ENCODE results near the gene TENT5C.

The TENT5C gene

DNA sequence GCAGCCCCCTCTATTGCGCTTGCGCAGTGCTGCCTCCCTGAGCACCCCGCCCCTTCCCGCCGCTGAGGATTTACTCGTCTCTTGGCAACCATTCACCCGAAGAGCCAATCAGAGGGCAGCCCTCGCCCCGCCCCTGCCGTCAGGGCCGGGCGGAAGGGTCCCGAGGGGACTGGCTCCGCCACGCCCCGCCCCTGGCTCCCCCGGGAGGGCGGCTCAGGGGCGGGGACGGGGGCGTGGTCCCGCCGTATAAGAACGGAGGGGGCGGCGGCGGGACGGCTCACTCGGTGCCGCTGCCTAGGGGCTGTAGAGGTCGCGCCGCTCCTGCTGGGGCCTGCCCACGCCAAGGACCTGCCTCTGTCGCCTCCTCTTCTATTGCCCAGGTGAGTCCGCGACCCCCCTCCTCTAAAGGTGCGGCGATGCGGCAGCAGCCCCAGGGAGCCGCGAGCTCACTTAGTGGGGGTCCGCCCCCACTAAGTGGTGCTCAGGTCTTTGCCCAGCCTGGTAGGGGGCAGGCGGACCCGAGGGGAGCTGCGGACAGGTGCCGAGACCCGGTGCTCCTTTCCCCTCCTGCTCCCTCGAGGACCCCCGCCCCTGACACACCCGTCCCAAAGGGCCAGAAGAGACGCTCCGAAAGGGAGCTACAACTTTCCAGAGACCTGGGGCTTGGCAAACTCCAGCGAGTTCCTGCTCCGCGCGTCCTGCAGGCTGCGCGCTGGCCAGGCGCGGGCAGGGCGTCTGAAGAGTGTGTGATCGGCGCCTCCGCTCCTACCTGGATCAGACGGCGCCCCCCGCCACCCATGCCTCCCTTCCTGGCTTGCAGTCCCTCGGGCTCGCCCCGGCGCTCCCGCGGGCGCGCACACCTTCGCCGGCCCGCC, at the start of gene TENT5C:
TSS of gene TENT5C (plus strand) at position 275 of the 875 bp plus-strand sequence. CDS start 16,821 bp downstream, outside the sequence.
- DNase-seq: peak; percentile 99

DNA sequence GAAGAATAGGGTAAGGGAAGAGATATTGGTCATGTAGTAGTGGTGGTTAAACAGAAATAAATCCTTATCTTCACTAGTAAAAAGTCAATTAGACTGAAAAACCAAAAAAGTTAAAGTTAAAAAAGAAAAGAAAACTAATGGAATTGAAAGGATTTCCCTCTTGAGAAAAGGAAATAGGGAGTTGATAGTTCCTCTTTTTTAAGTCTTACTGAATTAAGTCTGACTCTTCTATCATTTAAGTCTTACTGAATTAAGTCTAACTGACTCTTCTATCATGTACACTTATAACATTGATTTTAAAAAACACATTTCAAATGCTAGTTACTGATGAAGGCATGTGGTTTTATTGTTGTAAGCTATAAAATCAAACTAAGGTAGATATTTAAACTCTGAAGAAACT, 49.5 kb upstream of the TENT5C start:
- DNase-seq: no peak

DNA sequence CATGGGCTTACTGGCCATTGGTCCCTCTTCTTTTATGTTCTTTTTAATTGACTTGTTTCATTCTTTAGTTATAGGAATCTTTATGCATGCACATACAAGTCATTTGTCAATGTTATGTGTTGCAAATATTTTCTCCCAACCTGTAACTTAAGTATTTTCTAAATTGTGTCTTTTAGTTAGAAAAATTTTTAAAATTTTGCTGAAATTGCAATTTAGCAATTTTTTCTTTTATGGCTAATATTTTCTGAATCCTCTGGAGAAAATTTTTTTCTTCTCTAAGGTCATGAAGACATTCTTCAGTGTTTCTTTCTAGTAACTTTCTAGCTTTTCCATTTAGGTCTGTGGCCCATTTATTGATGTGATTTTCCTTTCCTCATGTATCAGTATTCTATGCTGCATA, 48.9 kb upstream of the TENT5C start:
- no peak for DNase-seq

DNA sequence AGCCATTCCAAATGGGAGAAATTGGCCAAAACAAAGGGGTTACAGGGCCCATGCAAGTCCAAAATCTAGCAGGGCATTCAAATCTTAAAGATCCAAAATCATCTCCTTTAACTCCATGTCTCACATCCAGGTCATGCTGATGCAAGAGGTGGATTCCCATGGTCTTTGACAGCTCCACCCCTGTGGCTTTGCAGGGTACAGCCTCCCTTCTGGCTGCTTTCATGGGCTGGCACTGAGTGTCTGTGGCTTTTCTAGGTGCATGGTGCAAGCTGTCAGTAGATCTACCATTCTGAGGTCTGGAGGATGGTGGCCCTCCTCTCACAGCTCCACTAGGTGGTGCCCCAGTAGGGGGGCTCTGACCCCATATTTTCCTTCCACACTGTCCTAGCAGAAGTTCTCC, 47.4 kb upstream of the TENT5C start:
- peak; percentile 9 for DNase-seq

DNA sequence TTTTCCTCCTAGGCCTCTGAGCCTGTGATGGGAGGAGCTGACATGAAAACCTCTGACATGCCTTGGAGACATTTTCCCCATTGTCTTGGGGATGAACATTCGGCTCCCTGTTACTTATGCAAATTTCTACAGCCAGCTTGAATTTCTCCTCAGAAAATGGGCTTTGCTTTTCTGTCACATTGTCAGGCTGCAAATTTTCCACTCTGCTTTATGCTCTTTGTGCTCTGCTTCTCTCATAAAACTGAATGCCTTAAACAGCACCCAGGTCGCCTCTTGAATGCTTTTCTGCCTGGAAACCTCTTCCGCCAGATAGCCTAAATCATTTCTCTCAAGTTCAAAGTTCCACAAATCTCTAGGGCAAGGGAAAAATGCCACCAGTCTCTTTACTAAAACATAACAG, 46.7 kb upstream of the TENT5C start:
- no peak for DNase-seq

DNA sequence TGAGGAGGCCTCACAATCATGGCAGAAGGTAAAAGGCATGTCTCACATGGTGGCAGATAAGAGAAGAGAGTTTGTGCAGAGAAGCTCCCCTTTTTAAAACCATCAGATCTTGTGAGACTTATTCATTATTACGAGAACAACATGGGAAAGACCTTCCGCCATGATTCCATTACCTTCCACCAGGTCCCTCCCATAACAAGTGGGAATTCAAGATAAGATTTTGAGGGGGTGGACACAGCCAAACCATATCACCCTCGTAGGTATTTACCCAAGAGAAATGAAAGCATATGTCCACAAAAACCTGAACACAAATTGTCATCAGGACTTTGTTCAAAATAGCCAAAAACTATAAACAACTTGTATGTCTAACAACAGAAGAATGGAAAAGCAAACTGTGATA, 45.9 kb upstream of the TENT5C start:
- DNase-seq: no peak

DNA sequence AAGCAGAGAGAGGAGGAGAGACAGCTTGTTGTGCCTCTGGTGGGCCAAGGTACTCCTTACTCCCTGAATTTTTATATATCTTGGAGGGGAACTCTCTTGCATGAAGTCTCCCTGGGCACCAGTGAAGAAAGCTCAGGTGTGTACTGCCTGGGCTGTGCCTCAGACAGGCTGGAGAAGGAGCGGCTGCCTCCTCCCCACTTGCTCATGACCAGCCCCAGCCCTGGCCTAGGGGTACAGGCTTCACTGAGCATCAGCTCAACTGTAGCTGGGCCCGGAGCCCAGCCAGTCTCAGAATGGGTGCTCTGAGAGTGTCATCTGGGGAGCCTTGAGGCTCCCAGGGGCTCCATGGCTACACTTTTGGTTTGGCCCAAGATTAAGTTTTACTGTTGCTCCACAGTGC, 44.8 kb upstream of the TENT5C start:
- no peak for DNase-seq

DNA sequence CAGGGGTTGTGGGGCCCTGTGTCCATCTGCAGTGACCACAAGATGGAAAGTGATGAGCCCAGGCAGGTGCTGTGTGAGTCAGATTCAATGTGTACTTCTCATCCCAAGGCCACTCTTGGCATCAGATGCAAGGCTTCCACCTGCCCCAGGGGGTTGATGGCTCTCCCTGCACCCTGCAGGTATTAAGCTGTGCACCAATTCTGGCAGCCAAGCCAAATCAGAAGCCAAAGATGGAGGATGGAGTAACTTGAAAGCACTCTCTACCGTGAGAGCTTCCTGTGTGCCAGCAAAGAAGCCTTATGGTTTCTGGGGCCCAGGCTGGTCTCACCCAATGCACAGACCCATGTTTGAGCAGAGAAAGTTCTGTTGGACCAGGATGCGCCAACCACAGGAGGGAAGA, 44.3 kb upstream of the TENT5C start:
- no peak for DNase-seq

DNA sequence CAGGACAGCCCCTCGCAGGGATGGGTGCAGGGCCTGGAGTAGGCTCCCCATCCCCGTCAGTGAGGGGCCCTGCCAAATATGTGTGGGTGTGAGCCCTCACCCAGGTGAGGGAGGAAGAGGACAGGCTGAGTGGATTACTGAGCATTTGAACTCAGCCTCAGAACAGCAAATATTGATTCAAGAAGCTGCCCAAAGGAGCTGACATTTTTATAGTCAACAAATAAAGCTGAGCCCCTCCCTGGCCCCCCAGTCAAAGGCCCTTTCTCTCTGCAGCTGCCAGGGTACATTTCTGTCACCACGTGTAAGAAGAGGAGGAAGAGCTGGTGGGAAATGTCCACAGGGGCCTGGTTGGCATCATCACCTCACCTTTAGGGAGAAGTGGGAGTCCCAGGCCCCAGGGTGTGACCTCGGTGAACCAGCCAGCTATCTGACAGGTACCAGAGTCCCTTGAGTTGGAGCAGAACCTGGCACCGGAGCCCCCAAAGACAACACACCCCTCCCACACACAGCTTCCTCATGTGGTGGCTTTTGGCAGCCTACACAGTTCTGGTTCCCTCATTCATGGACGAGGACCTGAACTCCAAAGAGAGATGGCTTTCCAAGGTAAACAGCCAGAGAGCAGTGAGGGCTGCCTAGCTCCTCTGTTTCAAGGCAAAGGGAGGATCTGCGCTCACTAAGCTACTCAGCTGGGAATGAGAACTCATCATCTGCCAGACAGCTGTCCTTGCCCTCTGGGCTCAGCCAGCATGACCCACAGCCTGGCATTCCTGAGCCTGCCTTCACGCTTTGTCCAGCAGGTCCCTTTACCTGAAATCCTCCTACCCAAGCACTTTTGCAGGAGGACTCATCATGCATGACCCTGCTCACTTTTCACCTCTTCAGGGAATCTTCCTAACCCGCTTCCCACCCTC, 43.0 kb upstream of the TENT5C start:
- no peak for DNase-seq

DNA sequence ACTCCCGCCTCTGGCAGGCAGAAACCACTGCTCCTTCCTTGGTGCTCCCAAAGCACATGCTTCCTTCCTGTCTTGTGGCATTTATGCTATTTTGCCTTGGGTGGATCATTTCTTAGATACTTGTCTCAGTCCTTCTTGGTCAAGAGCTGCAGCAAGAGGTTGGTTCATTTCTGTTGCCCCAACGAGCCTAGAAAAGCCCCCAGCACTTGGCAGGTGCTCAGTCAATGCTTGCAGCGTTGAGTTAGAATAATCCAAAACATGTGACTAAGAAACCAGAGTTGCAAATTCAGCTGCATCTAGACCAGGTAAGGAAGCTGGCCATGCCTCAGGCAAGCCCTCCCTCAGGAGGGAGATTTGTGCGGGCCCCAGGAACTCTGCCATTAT, 42.4 kb upstream of the TENT5C start:
- no peak for DNase-seq

DNA sequence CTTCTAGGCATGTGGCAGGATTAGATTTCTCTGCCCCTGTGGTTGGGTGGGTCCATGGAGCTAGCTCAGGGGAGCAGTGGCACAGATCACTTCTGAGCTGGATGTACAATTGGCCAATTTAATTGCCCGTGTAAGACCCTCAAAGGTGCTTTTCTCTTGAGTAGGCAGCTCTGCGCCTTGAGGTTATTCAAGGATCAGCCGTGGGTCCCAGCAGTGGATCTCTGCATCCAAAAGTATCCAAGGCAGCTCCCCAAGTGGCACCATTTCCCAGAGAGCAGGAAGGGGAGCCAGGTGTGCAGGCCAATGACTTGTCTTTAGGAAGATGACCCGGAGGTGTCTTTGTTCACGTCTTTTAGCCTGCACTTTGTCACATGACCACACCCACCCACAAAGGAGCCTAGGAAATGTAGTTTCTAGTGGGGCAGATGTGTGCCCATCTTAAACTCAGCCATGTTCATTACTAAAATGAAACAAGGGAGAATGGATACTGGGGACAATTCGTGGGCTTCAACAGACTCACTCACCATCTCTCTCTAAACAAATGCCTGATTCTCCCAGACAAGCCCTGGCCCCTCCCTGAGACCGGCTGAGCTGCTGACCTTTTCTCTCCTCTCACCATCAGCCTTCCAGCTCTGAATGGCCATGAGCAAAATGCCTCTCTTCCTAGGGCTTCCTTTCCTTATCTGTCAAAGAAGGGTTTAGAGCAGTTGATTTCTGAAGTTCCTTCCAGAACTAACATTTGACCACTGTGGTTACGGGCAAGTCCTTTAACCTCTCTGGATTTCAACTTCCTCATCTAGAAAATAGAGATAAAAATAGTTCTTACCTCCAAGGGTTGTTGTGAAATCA, 41.4 kb upstream of the TENT5C start:
- DNase-seq: no peak

DNA sequence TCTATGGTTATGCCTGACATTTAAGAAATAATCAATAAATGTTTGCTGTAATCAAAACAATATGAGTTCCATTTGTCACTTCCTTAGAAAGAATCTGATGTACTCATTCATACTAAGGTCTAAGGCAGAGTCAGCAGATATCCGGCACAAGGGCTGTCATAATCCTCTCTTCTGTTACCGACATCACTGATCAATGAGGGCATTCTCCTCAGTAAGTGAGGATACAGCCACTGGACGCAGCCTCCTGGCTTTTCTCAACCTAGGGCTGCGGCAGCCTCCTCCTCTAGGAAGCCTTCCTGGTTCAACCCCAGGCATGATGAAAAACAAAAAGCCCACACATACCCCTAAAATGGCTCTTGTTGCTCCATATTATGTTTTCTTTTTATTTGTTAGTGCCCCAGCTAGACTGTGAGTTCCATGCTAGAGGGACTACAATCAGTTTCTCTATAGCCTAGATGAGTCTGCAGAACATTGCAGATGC, 40.7 kb upstream of the TENT5C start:
- DNase-seq: no peak

DNA sequence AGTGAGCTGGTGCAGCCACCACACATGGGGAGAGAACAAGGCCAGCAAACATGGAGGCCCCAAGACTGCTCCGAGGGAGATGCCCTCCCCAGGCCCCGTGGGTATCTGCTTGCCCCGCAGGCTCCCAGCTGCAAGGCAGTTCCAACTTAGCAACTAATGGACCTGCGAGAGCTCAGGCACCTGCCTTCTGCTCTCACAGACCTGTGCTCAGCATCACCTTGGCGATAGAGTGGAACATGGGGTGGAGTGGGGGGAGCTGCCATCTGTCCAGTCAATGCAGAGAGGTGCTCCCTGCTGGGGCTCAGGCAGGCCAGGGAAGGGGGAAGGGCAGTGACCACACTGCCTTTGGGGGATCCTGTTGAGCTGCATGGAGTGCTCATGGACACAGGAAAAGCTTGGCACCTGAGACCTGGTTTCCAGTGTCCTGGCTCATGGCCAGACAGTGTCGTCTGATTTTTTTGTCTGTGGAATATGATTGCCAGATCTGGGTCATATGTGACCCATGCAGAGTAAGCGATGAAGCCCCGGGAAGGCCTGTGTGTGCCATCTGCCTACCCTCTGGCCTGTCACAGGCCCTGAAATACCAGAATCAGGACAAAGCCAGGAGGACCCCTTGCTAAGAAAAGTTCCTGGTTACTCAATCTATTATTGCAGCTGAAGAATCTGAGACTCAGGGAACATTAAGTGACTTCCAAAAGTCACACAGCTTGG, 39.9 kb upstream of the TENT5C start:
- no peak for DNase-seq

DNA sequence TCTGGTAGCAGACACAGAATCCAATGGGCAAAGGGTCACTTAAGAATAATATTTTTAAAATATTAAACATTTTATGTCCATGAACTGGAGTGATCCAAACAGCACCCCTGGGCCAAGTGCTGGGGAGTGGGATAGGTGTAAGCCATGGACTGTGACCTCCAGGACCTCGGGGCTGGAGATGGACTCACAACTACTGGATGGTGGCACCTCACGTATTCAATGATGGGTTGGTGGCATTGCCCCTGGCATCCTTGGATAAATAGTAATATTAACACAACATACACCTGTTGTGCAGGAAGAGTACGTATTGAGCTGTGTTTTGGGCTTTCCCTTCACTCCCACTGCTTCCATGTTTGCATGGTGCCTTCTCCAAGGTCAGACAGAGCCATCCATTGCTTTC, 39.3 kb upstream of the TENT5C start:
- DNase-seq: no peak

DNA sequence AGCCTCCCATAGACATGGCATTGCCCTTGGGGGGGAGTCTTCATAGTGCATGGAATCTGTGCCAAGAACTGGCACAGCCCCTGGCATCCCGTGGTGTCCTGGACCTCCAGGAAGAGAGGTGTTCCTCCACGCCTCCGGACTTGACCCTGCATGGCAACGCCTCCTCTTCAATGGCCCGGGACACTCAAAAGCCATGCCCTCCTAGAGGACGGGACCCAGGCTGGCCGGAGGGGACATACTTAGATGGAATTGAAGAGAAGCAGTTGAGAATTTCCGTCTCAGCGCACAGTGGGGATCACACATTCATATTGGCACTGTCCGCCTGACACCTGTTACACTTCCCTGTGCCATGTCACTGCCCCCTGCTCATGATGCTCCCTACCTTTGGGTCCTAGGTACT, 38.4 kb upstream of the TENT5C start:
- no peak for DNase-seq

DNA sequence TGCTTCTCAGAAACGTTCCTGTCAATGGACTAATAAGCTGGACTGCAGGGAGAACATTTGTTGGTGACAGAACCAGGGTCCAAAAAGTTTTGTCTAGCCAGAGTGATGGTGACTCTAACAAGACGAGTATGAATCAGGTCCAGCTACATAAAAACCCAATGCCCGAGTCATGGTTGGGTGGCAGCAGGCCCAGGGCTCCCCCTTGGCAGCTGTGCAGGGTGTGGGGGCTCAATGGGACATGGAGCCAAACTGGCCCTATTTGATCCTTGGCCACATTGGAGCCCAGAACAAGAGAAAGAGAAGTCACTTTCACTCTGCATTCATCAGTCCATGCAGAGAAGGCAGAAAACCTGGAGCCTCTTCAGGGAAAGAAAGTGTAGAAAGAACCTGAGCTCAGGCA, 37.9 kb upstream of the TENT5C start:
- no peak for DNase-seq

DNA sequence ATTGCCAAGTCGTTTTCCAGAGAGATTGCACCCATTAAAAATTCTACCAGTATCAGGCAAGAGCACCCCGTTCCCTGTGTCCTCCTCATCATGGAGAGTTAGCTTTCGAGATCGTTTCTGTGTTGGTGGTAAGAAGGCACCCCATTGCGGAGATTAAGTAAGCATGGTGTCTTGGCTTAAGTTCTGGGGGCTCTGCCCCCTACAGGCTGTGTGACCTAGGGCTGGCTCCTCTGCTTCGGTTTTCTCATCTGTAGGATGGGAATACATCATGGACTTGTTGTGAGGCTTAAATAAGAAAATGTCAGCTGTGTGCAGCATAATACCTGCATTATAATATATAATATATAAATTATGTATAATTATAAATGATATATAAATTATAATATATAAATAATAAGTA, 36.8 kb upstream of the TENT5C start:
- no peak for DNase-seq

DNA sequence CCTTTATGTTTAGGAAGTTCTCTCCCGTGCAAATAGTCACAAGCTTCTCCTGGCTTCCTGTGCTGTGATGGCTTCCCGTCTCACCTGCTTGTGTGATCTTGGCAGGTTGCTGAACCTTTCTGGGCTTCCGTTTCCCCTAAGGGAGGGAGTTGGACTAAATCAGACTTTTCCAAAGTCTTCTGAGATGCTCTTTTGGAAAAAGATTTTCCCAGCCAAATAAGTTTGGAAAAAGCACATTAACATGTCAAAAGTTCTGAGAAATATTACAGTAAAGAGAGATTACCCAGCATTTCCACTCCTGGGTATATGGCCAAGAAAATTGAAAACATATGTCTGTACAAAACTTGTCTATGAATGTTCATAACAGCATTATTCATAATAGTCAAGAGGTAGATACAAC, 36.0 kb upstream of the TENT5C start:
- DNase-seq: no peak

DNA sequence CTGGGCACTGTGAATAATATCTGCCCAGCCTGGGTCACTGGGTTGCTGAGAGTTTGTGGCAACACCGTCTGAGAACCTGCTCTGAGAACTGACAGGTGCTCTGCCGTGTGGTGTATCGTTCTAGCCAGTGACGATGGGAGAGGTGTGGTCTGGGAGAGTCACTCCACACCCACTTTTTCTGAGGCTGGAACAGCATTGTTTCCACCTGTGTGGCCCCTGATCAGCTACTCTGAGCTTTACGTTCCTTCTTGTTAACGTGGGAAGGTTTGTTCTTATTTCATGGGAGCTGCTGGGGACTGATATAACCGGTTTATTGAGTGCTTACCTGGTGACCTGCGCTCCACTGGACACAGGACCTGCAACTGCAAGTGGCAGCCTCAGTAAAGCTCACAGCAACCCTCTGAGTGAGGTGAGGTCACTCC, 34.8 kb upstream of the TENT5C start:
- no peak for DNase-seq

DNA sequence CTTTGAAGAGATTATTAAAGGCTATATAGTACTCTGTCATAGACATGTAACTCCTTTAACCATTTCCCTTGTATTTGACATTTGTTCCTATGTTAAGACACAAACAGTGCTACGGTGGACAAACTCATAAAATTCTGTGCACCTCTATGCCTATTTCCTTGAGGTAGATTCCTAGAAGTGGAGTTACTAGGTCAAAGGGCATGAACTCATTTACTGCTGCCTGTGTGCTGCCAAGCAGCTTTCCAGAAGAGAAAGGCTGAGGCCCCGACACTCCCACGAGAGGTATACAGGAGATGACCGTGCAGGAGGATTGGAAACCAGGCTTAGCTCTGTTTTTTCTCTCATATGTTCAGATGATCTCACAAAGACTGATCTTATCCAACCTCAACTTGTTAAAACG, 34.4 kb upstream of the TENT5C start:
- no peak for DNase-seq

DNA sequence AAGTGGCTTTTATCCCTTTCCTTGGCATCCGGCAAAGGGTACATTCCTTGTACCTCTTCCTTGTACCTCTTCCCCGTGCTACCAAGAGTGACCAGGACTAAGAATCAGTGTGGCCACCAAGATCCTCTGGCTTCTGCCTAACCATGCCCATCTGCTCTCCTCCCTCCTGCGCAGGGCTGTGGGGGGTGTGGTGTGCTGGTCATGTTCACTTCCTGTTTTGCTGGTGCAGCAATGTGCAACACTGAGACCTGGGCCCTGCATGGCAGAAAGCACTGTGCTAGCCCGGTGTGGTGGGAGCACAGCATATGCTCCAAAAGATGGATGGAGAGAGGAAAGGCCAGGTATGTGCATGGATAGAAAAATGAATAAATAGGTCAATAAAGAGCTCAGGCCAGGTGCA, 33.3 kb upstream of the TENT5C start:
- peak; percentile 12 for DNase-seq

DNA sequence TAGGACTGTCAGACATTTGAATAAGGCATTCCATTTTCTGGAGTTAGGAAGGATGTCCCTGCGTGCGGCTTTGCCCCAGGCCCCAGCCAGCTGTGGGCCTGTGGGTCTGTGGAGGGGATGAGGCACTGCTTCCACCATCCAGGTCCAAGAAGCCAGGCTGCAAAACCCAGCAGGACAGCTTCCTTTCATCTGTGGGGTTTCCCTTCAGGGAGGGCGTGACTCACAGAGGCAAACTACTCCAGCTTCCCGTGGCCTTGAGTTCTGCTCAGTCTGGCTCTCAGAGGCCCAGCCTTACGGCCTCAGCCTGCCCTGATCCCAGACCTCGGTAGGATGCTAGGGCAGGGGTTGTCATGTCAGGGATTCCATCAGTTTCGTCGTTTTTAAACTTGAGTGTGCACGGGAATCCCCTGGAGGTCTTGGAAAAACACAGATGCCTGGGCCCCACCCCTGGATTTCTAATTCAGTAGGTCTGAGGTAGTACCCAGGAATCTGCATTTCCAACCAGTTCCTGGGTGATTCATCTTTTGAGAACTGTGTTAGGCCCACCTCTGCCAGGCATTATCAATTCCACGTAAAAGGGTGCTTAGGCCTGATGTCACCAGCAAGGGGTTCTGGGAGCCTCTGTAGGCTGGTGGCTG, 32.3 kb upstream of the TENT5C start:
- DNase-seq: no peak

Data from activated CD4-positive, alpha-beta T cell treated with anti-CD3 and anti-CD28 coated beads, Interleukin-2, Interleukin-6, amounts not matched to agents 100 ng/mL and 50 ng/mL, durations not matched to agents 16 hours and 8 hours (primary cell).